ENCODE data around the gene TULP4.
"Not testable (repeated sequence)": the region's sequence is repeated elsewhere in the genome, so short reads cannot be mapped to it uniquely, and the experiment has no call there.

TULP4 gene

DNA sequence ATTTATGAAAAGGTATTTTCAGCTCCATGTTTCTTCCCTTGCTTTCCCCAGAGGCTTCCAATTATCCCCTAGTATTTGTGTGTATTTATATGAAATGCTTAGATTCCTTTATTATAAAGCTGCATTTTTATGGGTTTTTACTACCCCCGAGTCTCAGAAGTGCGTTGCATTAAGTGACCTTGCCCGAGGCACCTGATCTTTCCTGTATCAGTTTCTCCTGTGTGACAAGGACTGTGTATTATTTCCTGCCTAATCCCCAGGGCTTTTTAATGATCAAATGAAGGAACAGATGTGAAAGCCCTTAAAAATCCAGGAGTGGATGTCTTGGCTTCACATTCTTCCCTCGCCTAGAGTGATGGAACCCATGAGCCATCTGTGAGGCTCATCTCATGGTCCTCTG, 118.8 kb downstream of the TULP4 start:
- DNase-seq: no peak

DNA sequence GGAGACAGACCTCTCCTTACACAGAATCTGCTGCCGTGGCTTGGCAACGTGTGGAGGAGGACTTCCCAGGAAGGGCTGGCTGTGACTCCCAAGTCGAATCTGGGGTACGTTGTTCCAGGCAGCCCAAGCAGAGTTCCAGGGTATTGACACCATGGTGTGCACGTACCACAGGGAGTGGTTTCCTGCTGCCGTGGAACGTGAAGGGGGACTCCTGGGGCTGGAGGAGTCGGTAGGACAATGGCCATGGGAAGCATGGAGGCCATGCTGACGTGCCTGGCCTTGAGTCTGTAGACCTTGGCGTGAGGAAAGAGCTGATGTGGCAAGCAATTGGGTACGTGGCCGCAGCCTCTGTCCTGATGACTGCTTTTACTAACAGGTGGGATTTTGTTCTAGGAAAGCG, 119.3 kb downstream of the TULP4 start:
- no peak for DNase-seq

DNA sequence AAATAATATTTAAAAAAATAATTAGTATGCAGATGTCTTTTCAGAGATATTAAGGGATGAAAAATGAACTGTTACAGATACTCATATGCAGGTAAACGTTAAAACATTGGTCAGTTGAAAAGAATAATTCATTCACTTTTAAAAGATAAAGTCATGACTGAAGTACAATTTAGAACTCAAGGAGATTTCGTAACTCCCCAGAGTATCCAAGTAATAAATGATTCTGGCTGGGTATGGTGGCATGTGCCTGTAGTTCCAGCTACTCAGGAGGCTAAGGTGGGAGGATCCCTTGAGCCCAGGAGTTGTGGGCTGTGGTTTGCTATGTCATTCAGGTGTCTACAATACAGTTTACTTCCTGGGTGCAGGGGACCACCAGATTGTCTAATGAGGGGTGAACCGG, 125.3 kb downstream of the TULP4 start:
- no peak for DNase-seq

DNA sequence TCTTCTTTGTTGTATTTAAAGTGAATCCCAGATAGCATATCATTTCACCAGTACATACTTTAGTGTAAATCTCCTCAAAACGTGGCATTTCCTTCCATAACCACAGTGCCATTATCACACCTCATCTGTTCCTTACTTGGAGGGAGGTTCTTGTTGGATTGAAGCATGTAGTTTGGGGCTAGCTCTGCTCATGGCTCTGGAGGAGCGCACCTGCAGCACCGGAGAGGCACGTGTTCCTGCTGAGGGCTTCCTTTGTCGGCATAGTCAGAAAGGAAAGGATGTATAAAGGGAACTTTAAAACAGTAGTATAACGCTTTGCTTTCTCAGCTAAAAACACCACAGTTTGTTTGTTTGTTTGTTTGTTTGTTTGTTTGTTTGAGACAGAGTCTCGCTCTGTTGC, 126.0 kb downstream of the TULP4 start:
- DNase-seq: no peak

DNA sequence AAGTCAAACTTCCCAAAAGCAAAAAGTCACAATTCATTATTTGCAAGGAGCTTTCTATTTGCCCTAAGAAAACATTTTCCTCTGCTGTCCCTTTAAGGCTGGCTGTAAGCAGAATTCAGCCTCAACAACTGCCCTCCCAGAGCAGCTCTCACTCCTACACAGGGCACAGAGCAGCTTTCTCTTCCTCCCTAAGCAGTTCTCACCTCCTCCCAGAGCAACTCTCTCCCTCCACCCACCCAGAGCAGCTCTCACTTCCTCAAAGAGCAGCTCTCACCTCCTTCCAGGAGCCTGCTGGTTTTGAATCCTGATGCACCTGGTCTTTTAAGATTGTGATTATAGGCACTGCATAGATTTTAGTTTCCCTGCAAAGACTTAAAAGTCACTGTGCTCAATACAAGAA, 127.0 kb downstream of the TULP4 start:
- no peak for DNase-seq

DNA sequence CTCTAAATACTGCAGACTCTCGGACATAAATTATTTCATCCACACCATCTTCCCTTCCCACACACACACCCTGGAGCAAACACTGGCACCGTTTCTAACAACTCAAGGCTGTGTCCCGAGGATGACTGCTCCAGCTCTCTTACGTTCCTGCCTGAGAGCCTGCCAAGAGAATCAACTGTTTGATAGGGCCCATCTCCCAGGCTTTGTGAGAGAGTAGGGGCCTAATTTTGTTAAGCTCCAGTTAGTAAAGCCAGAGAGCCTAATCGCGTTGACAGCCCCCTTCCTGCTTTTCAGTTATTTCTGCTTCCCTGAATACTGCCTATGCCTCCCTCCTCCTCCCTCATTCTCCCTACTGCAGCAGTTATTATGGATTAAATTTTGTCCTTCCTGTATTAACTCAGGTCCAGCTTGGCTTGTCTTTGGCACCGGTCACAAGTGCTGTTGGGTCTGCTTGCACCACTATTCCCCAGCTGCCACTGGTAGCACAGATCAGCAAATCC, 129.5 kb downstream of the TULP4 start:
- no peak for DNase-seq

DNA sequence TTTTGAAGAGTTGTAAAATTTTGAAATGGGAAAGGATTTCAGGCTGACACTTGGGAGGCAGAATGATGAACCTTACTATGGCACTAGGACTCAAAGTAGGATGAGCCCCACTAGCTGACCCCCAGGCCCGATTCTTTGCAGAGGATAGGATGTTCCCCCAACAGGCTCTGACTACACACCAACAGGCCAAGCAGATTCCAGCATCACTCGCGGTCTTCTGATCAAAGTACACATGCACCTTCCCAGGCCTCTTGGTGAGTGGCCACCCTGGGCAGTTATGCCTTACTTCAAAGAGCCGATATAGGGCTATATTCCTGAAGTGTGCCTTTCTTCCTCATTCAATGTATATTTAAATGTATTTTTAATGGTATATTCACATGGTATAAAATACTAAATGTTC, 130.0 kb downstream of the TULP4 start:
- DNase-seq: no peak

DNA sequence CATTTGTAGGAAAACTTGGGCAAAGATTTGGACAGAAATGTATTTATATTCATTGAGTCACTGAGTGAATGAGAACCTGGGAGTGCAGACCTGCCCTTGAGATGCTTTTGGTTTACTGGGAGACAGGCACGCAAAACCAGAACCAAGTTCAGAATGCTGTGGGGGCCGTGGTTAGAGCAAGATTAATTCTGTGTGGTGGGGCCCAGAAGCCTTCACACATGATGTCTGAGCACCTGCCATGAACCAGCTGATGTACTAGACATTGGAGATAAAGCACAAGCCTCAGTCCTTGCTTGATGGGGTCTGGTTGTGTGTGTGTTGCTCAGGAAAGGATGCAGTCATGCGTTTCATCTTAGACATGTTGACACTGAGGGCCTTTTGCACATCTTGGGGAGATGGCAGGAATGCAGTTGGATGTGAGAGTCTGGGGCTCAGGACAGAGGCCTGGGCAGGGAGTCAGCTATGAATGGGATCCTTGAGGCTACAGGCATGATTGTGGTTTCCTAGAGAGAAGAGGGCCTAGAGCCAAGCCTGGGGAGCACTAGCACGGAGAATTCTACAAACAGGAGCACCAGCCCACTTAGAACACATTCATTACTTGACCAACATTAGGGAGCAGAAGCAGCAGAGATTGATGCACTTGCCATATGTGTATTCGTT, 133.3 kb downstream of the TULP4 start:
- no peak for DNase-seq

DNA sequence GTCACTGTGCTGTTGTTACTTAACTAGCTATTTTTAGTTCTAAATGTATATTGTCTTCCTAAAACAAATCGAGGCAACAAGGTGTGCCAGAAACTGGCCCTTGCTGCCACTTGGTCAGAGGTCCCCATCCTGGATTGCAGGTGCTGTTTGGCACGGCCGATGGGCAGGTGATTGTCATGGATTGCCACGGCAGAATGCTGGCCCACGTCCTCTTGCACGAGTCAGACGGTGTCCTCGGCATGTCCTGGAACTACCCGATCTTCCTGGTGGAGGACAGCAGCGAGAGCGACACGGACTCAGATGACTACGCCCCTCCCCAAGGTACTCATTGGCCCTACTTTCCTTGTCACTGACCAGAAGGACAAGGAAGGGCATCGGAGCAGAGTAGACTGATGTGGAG, 136.6 kb downstream of the TULP4 start:
- DNase-seq: no peak

DNA sequence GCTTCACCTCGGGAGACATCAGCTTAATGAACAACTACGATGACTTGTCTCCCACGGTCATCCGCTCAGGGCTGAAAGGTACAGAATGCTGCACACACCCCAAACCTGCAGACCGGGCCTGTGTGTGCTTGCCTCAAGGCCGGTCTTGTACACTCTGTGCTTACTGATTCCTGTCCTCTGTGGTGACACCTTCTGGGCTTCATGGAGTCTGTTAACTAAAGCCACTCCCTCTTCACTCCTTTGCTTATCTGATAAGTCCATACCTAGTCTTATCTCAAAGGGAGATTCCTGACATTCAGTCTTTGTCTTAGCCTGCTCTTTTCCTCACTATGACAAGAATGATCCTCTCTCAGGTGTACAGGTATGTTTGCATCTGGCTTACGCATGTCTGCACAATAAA, 139.9 kb downstream of the TULP4 start:
- no peak for DNase-seq

DNA sequence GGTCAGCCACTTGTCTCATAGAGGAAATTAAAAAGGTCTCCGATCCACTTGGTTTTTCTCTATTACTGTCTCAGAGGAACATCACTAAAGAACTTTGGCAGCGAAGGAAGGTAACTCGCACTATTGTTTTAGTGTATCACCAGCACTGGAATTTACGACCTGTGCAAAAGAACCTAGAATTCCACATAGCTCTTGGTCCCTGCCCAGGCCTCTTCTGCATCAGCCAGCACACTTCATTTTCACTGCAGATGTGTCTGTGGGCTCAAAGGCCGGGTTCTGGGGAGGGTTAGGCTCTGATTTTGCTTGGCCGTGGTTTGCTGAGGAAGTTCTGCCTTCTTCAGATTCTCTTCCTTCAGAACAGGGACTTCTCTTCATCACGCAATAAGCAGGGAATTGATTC, 144.9 kb downstream of the TULP4 start:
- no peak for DNase-seq

DNA sequence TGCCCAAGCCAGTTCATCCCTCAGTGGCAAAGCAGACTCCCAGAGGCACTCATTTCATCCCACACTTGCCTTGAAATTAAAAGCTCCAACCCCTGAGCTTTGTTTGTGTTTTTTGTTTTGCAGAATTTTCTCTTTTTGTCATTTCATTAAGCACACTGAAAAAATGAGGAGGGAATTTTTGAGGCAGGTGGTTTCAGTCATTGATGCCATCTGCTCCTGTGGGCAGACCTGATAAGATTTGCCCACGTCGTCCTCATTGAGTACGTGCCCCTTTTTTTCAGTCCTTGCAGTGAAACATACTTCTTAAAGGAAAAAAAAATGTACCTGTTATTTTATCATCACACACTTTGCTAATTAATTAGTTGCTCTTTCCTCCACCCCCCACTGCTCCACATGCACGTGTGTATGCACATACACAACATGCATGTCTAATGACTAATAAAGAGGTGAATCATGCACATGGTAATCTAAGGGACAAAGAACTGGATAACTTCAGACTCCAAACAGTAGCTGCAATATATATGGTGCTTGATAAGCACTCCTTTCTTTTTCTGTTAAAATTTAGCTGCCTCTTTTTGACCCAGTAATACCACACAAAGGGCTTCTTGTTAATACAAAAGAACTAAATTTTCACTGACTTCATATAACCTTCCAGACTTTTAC, 145.5 kb downstream of the TULP4 start:
- DNase-seq: no peak

DNA sequence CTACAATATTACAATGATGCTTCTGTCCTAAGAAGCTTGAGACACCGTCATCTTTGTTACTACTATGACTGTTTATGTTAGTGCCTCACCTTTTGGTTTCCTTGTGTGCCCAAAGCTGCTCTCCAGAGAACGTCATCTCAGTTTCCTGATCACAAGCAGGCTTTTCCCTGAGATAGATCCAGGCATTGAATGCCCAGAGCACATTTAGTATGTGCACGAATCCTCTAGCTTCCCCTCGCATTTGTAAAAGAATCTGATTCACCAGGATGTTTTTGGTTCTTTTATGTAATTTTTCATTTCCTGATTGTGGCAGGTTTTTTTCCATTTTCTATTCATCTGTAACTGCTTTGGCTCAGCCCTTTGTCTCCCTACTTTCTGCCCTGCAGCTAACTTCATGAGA, 147.5 kb downstream of the TULP4 start:
- no peak for DNase-seq

DNA sequence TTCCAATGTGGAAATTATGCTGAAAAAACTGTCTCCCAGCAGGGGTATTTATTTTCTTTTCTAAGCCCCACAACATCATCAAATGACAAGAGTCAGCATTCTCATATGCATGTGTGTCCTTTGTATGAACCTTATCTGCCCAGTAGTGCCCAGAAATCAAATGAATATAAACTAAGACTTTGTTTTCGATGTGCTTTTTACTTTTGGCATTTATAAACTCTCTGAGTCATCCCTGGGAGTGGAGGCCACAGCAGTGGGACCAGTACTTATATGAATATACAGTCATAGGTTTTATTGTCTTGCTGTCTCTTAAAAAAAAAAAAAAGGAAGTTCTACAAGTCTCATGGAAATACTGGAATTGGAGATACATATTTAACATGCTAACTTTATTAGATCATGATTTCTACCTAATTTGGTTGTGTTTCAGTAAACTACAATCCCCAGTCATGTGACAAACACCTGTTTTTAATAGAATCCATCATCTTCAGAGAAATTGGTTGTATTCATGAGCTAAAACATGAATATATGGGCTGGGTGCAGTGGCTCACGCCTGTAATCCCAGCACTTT, 148.4 kb downstream of the TULP4 start:
- no peak for DNase-seq

DNA sequence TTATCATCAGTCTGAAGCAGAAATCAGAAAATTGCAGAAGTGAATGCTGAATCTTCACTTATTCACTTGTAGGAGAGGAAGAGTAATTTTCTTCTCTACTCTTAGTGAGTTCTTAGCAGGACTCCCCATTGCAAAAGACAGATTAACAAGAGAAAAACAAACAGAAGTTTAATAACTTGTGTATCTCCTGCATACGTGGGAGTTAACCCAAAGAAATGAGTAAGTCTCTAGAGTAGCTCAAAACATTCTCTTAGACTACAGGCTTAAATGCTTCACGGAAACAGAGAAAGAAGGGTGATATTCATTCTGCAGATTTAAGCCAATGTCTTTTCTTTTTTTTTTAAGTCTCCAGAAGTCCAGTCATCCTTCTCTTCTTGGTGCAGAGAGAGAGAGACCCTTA, 149.7 kb downstream of the TULP4 start:
- DNase-seq: no peak

DNA sequence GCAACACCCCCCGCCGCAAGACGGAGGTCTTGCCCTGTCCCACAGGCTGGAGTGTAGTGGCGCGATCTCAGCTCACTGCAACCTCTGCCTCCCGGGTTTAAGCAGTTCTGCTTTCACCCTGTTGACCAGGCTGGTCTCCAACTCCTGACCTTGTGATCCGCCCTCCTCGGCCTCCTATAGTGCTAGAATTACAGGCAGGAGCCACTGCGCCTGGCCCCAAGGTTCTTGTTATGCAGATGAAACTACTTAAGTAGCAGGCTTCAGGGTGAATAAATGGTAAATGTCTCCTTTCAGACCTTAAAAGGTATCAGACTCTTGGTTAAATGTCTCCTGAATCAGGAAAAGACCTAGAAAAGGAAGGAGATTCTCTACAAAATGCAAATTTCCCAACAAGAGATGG, 152.2 kb downstream of the TULP4 start:
- DNase-seq: no peak

DNA sequence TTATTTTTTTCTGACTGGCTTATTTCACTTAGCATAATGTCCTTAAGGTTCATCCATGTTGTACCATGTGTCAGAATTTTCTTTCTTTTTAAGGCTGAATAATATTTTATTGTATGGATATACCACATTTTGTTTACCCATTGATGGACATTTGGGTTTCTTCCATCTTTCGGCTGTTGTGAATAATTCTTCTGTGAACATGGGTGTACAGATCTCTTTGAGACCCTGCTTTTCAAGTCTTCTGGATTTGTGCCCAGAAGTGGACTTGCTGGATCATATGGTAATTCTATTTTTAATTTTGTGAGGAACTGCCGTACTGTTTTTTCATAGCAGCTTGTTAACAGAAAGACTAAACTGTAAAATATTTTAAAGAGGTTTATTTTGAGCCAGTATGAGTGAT, 153.0 kb downstream of the TULP4 start:
- no peak for DNase-seq

DNA sequence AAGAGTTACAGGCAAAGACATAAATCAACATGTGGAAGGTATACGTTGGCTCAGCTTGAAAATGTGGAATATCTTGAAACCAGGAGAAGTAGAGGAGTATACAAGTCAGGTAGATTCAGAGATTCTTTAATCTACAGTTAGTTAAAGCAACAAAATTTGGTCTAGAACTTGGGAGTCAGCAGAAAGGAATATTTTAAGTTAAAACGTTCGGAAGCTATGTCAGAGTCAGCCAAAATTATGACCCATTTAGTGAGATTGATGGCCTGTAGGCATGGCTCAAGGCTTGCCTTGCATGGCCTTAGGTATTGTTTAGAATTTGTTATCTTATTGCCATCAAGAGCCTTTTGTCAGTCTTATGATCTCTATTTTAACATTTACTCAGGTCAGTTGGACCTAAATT, 153.5 kb downstream of the TULP4 start:
- no peak for DNase-seq

DNA sequence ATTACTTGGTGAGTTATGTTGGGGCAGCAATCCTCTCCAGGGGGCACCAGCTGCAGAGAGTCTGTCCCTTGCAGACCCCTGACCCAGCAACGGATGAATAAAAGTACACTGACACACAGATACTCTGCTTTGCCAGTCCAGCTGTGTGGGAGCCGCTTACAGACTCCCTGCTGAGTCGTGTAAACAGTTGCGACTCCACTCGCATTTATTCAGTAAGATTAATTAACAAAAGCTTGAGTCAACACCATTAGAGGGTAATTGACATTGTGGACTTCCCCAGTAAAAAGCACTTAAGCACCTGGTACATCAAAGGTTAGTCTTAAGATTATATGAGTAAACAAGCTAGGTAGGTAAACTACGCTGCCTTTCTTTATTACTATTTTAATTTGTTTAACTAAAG, 155.7 kb downstream of the TULP4 start:
- peak; percentile 64 for DNase-seq

DNA sequence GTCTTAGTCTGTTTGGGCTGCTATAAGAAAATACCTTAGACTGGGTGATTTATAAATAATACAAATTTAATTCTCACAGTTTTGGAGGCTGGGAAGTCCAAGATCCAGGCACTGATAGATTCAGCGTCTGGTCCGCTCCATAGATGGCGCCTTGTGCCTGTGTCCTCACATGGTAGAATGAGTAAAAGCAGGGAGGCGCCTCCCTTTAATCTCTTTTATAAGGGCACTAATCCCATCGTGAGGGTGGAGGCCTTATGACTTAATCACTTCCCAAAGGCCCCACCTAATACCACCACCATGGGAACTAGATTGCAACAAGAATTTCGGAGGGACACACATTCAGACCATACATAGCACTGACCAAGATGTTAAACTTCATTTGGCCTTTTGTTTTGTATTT, 156.4 kb downstream of the TULP4 start:
- DNase-seq: no peak

DNA sequence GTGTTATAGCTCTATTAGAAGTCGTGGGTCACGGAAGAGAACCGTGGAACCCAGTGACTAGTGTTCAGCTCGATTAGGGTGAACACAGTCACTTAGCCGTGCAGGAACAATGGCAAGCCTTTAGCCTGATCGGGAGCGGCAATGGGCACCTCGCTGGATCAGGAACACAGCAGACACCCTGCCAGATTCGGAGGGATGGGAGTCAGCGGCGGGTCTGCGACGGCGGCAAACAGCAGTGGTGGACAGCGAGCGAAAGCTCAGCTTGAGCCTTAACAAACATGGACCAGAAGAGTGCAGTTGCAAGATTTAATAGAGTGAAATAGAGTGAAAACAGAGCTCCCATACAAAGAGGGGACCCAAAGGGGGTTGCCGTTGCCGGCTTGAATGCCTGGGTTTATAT, 157.8 kb downstream of the TULP4 start:
- not testable (repeated sequence) for DNase-seq

DNA sequence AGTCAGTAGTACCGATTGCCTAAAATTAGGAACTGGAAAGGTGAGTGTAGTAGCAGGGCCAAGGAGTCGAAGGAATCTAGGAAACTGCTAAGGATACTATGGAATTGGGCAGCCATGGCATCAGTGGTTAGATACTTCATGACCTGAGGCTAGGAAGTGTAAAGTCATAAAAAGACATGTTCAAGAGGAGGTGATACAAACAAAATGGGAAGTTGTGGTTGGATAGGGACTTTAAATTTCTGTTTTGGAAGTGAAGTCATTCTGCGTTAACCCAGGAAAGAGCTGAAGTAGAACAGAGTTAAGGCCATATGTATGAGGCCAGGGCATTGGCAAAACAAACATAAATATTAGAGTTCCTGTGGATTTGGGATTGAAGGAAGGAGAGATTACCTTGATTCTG, 159.1 kb downstream of the TULP4 start:
- DNase-seq: no peak

DNA sequence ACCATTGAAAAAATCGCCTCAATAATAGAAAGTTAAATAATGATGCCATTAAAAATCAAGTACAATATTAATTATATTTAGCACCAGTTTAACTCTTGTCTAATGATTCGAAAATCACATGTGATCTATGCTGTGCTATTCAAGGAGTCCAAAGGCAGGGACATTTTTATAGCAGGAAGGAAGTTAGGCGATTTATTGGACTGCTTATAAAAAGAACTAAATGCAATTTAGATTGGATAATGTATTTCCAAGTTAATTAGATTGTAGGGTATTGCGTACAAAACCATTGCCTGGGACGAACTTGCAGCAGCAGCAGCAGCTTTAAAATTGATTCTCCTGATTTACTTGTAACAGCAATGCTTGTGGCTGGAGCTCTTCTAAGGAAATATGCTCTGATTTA, 160.2 kb downstream of the TULP4 start:
- DNase-seq: no peak

DNA sequence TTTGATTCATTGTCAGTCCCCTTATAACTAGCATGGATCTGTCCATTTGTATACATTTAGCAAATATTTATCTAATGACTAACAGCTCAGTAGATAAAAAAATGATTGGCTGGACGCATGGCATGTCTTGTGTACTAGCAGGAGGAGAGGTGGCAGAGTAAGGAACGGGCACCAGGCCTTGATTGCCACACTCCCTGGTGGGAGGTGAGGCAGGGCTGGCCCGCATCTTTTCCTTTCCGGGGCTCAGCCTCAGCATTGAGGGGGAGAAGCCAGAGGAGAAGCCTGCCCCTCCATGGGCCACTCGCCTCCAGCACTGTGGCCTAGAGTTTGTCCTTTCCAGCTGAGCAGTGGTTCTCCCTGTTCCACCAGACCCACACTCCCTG, 162.7 kb downstream of the TULP4 start:
- no peak for DNase-seq

All from NCI-H1436 (cell line).